GM18520 (cell line): ENCODE results near the gene FAM83C.

ENCODE experiments used
- ATAC-seq: cut with Tn5 transposase; IDR thresholded peaks from one replicate; pipeline ENCODE4 v1.9.1; 2021; ENCODE audit not compliant: unreplicated experiment

Gene FAM83C

DNA sequence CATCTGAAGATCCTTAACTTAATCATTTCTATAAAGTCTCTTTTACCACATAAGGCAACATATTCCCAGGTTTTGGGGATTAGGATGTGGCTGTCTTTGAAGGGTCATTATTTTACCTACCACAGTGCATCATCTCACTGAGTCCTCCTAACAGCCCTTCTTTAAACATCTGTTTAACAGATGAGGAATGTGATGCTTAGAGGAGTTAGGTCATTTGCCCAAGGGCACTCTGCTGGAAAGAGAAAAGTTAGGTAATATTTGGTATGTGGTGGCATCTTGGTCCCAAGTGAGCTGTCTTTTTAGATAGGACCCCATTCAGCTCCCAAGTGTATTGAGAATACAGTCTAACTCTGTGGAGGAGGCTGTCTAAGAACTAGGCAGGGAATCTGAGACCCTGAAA, 54.7 kb downstream of the FAM83C start:
- no peak for ATAC-seq

DNA sequence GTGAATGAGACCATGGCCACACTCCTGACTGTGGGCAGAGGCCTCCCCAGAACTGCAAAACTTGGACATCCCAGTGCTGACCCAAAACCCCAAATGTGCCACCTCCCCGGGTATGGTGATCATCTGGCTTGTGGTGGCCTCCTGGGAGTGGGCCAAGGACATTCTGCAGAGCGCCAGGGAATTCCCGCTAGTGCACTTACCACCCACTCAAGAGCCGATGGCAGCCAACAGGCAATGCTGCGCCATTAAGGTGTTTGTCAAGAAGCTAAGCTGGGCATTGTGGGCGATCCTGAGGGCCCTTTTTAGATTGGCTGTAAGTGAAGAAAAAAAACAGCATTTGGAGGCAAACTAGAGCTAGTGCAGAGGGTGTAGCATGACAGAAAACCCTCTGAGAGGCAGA, 56.3 kb downstream of the FAM83C start:
- ATAC-seq, result no peak
